HUES48 (cell line): ENCODE results near the gene MICU1.

Experiments used
- H3K27ac ChIP-seq: one replicate; pipeline ENCODE4 v1.7.0; 2013; ENCODE audit warnings: low read depth, low read length, inconsistent platforms
- H3K27me3 ChIP-seq: 2 replicates; pipeline ENCODE4 v1.6.1; 2013; ENCODE audit warnings: mild to moderate bottlenecking, low read length; ENCODE audit not compliant: control insufficient read depth, insufficient read depth
- H3K36me3 ChIP-seq: 2 replicates; pipeline ENCODE4 v1.6.1; 2013; ENCODE audit warnings: low read length; ENCODE audit not compliant: control insufficient read depth, insufficient read depth
- H3K4me1 ChIP-seq: 2 replicates; pipeline ENCODE4 v1.6.1; 2013; ENCODE audit warnings: mild to moderate bottlenecking, low read length; ENCODE audit not compliant: control insufficient read depth, insufficient read depth
- H3K4me3 ChIP-seq: 2 replicates; pipeline ENCODE4 v1.5.1; 2013; ENCODE audit warnings: mild to moderate bottlenecking, low read depth, low read length
- H3K9ac ChIP-seq: 2 replicates; pipeline ENCODE4 v1.6.1; 2013; ENCODE audit warnings: mild to moderate bottlenecking, low read depth, low read length, moderate library complexity
- H3K9me3 ChIP-seq: 2 replicates; pipeline ENCODE4 v1.6.1; 2013; ENCODE audit warnings: low read length; ENCODE audit not compliant: control insufficient read depth, insufficient read depth

The MICU1 gene

GRCh38 chr10:72321248-72322029 lies 304.4 kb downstream of the MICU1 start:
- Histone ChIP-seq H3K9ac (peak overlapping the region; percentile 77; the same call in 1 of the 2 replicates), H3K4me1 (peaks cover 32% of the 10 kb centered on the region), H3K4me3 (no peak overlapping the region), H3K27me3 (no peaks in the 10 kb centered on the region), H3K36me3 (no peaks in the 10 kb centered on the region), H3K9me3 (no peaks in the 10 kb centered on the region), H3K27ac (peak overlapping the region; percentile 94)

GRCh38 chr10:72320676-72321247 lies 305.1 kb downstream of the MICU1 start:
- H3K4me1 ChIP-seq: peaks cover 32% of the 10 kb centered on the region
- H3K4me3 ChIP-seq: no peak overlapping the region
- H3K27me3 ChIP-seq: no peaks in the 10 kb centered on the region
- no peaks in the 10 kb centered on the region for H3K9me3 ChIP-seq
- H3K36me3 ChIP-seq: no peaks in the 10 kb centered on the region
- H3K27ac ChIP-seq: peak overlapping the region; percentile 94
- H3K9ac ChIP-seq: peak overlapping the region; percentile 77

- H3K27ac ChIP-seq: peak overlapping the region; percentile 94
- peaks cover 36% of the 10 kb centered on the region for H3K4me1 ChIP-seq
- no peaks in the 10 kb centered on the region for H3K27me3 ChIP-seq
- H3K9me3 ChIP-seq: no peaks in the 10 kb centered on the region
- 0 out of 2 replicates have a peak overlapping the region, but pooled peaks have one; percentile 59 for H3K9ac ChIP-seq
- peak overlapping the region; percentile 48 for H3K4me3 ChIP-seq
- no peaks in the 10 kb centered on the region for H3K36me3 ChIP-seq
Measured at GRCh38 chr10:72319416-72320254, 306.2 kb downstream of the MICU1 start.

- H3K9me3 ChIP-seq: no peaks in the 10 kb centered on the region
- H3K4me1 ChIP-seq: peaks cover 36% of the 10 kb centered on the region
- H3K27ac ChIP-seq: peak overlapping the region; percentile 94
- H3K27me3 ChIP-seq: no peaks in the 10 kb centered on the region
- H3K9ac ChIP-seq: no peak overlapping the region
- H3K4me3 ChIP-seq: no peak overlapping the region
- no peaks in the 10 kb centered on the region for H3K36me3 ChIP-seq
Measured at GRCh38 chr10:72318418-72319262, 307.2 kb downstream of the MICU1 start.
